Measurements from ENCODE around the gene RNF145.

DNA sequence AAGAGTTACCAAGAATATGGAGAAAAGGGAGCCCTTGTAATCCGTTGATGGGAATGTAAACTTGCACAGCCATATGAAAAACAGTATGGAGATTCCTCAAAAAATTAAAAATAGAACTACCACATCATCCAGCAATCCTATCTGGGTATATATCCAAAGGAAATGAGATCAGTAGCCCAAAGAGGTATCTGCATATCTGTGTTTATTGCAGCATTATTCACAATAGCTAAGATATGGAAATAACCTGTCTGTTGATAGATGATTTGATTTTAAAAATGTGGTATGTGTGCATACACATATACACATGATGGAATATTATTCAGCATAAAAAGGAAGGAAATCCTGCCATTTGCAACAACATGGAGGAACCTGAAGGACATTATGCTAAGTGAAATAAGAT is 61.4 kb downstream of the RNF145 start:
- TF ChIP-seq CTCF (IDR thresholded peaks at IDR 0.05 in 4 of 5, conservative IDR thresholded peaks at IDR 0.05 in 1 of 5) (no peak), POLR2A (IDR thresholded peaks at IDR 0.05) (no peak)
